Tibial nerve (tissue), 4 donors: ENCODE results near the gene RIMS1.

Experiments
- CTCF ChIP-seq, 5 experiments: fragments of 200-600 bp in 3 of 5; fragments of 450-650 bp in 2 of 5; sonication (generic) in 3 of 5; IDR thresholded peaks; one replicate each; pipeline ENCODE4 v1.5.1; 2016 to 2019; ENCODE audit warnings: antibody characterized with exemption in 5 of 5, mild to moderate bottlenecking in 3 of 5, moderate library complexity in 2 of 5
- EP300 ChIP-seq, 2 donors: sonication (generic); formaldehyde crosslinking; IDR thresholded peaks; one replicate each; pipeline ENCODE4 v1.6.1; 2017; ENCODE audit warnings: antibody characterized with exemption in 2 of 2, mild to moderate bottlenecking in 1 of 2
- POLR2A ChIP-seq, 2 donors: fragments of 450-650 bp; IDR thresholded peaks; one replicate each; pipeline ENCODE4 v1.6.1; 2017; ENCODE audit warnings: antibody characterized with exemption in 2 of 2, mild to moderate bottlenecking in 2 of 2, moderate library complexity in 2 of 2

- TF ChIP-seq CTCF (IDR thresholded peaks at IDR 0.05) (no peak), EP300 (IDR thresholded peaks at IDR 0.05) (no peak), POLR2A (IDR thresholded peaks at IDR 0.05) (no peak)
Observed at GRCh38 chr6:72290620-72291019, 404.3 kb downstream of the RIMS1 start.
